HEK293 (cell line): ENCODE results near the gene SYNGR1.
A peak's percentile ranks its signal among the peaks of the same experiment; 100 is the strongest.

ENCODE experiments used
- CTCF ChIA-PET: fragments of 350-600 bp; formaldehyde crosslinking; extraction: SDS; loops from one replicate; lab custom pipeline; 2021; ENCODE audit warnings: antibody characterized with exemption; lab: Yijun Ruan, JAX
- POLR2A ChIA-PET: fragments of 300-600 bp; formaldehyde crosslinking; extraction: SDS; loops from one replicate; lab custom pipeline; 2020; ENCODE audit warnings: antibody characterized with exemption, inconsistent platforms; lab: Yijun Ruan, JAX
- H3K27ac ChIP-seq: fragments of 200-500 bp; sonication (Bioruptor generic); 2 replicates; pipeline ENCODE4 v1.5.1; 2014; ENCODE audit warnings: low read depth, low read length, control low read depth, inconsistent platforms; ENCODE audit errors: extremely low read depth
- H3K36me3 ChIP-seq, 2 experiments: fragments of 200-500 bp in 1 of 2; sonication (Bioruptor generic) in 1 of 2; 1 replicate in 1 of 2; 2 replicates in 1 of 2; pipeline ENCODE4 v1.5.1; 2014 to 2017; ENCODE audit warnings: inconsistent platforms in 2 of 2, low read length in 2 of 2; ENCODE audit not compliant: control insufficient read depth in 2 of 2, insufficient read depth in 1 of 2
- H3K4me1 ChIP-seq: fragments of 200-500 bp; sonication (Bioruptor generic); 2 replicates; pipeline ENCODE4 v1.5.1; 2014; ENCODE audit warnings: mild to moderate bottlenecking, low read length, inconsistent platforms; ENCODE audit not compliant: control insufficient read depth, insufficient read depth
- H3K4me3 ChIP-seq: 2 replicates; pipeline ENCODE4 v1.5.1; 2011; ENCODE audit warnings: low read depth, mild to moderate bottlenecking, control low read depth, low read length, moderate library complexity
- H3K9me3 ChIP-seq: fragments of 200-500 bp; sonication (Bioruptor generic); 2 replicates; pipeline ENCODE4 v1.5.1; 2014; ENCODE audit warnings: low read depth, low read length, inconsistent platforms; ENCODE audit not compliant: control insufficient read depth, insufficient read depth
- BCL11B ChIP-seq: fragments of 450-650 bp; formaldehyde crosslinking; IDR thresholded peaks from 2 replicates; pipeline ENCODE4 v1.5.1; 2016; ENCODE audit warnings: low read depth, missing biosample characterization, missing genetic modification characterization
- CTCF ChIP-seq: fragments of 450-650 bp; formaldehyde crosslinking; IDR thresholded peaks from 2 replicates; pipeline ENCODE4 v1.5.1; 2016; ENCODE audit warnings: missing biosample characterization, missing genetic modification characterization
- GLIS2 ChIP-seq: fragments of 450-650 bp; formaldehyde crosslinking; IDR thresholded peaks from 2 replicates; pipeline ENCODE4 v1.5.1; 2016; ENCODE audit warnings: missing biosample characterization, missing genetic modification characterization
- KLF16 ChIP-seq: fragments of 450-650 bp; formaldehyde crosslinking; IDR thresholded peaks from 2 replicates; pipeline ENCODE4 v1.5.1; 2017; ENCODE audit warnings: missing biosample characterization, missing genetic modification characterization
- KLF7 ChIP-seq: fragments of 450-650 bp; formaldehyde crosslinking; IDR thresholded peaks from 2 replicates; pipeline ENCODE4 v1.5.1; 2016; ENCODE audit warnings: missing biosample characterization, missing genetic modification characterization, borderline replicate concordance
- KLF9 ChIP-seq: fragments of 450-650 bp; formaldehyde crosslinking; IDR thresholded peaks from 2 replicates; pipeline ENCODE4 v1.5.1; 2016; ENCODE audit warnings: missing biosample characterization, missing genetic modification characterization, low read depth
- PRDM1 ChIP-seq: fragments of 450-650 bp; formaldehyde crosslinking; IDR thresholded peaks from 2 replicates; pipeline ENCODE4; 2016; ENCODE audit warnings: missing biosample characterization, missing genetic modification characterization
- SETDB1 ChIP-seq: IDR thresholded peaks from one replicate; pipeline ENCODE4 v1.6.1; 2017; ENCODE audit warnings: mild to moderate bottlenecking, low read length, moderate library complexity, mixed read lengths; ENCODE audit not compliant: insufficient read length
- SP2 ChIP-seq: fragments of 450-650 bp; formaldehyde crosslinking; IDR thresholded peaks from 2 replicates; pipeline ENCODE4 v1.5.1; 2016; ENCODE audit warnings: missing biosample characterization, missing genetic modification characterization
- ZBTB6 ChIP-seq: fragments of 450-650 bp; formaldehyde crosslinking; IDR thresholded peaks from 2 replicates; pipeline ENCODE4 v1.5.1; 2017; ENCODE audit warnings: missing biosample characterization, missing genetic modification characterization
- ZNF146 ChIP-seq: fragments of 450-650 bp; formaldehyde crosslinking; IDR thresholded peaks from 2 replicates; pipeline ENCODE4 v1.5.1; 2016; ENCODE audit warnings: missing biosample characterization, missing genetic modification characterization
- ZNF155 ChIP-seq: fragments of 450-650 bp; formaldehyde crosslinking; IDR thresholded peaks from 2 replicates; pipeline ENCODE4 v1.5.1; 2016; ENCODE audit warnings: missing biosample characterization, missing genetic modification characterization
- ZNF174 ChIP-seq: fragments of 450-650 bp; formaldehyde crosslinking; IDR thresholded peaks from 2 replicates; pipeline ENCODE4 v1.5.0; 2017; ENCODE audit warnings: missing biosample characterization, mild to moderate bottlenecking, missing genetic modification characterization
- ZNF350 ChIP-seq: fragments of 450-650 bp; formaldehyde crosslinking; IDR thresholded peaks from 2 replicates; pipeline ENCODE4 v1.5.0; 2017; ENCODE audit warnings: missing biosample characterization, mild to moderate bottlenecking, missing genetic modification characterization
- ZNF423 ChIP-seq: fragments of 450-650 bp; formaldehyde crosslinking; IDR thresholded peaks from 2 replicates; pipeline ENCODE4 v1.5.1; 2016; ENCODE audit warnings: missing biosample characterization, missing genetic modification characterization
- ZNF48 ChIP-seq: fragments of 450-650 bp; formaldehyde crosslinking; IDR thresholded peaks from 2 replicates; pipeline ENCODE4 v1.5.1; 2016; ENCODE audit warnings: missing biosample characterization, missing genetic modification characterization
- ZNF558 ChIP-seq: fragments of 450-650 bp; formaldehyde crosslinking; IDR thresholded peaks from 2 replicates; pipeline ENCODE4 v1.5.1; 2016; ENCODE audit warnings: missing biosample characterization, missing genetic modification characterization
- ZNF610 ChIP-seq: fragments of 450-650 bp; formaldehyde crosslinking; IDR thresholded peaks from 2 replicates; pipeline ENCODE4 v1.5.1; 2016; ENCODE audit warnings: missing biosample characterization, missing genetic modification characterization, borderline replicate concordance
- ZNF621 ChIP-seq: fragments of 450-650 bp; formaldehyde crosslinking; IDR thresholded peaks from 2 replicates; pipeline ENCODE4 v1.5.1; 2017; ENCODE audit warnings: missing biosample characterization, missing genetic modification characterization
- ZNF623 ChIP-seq: fragments of 450-650 bp; formaldehyde crosslinking; IDR thresholded peaks from 2 replicates; pipeline ENCODE4 v1.5.1; 2016; ENCODE audit warnings: missing biosample characterization, missing genetic modification characterization
- ZSCAN30 ChIP-seq: fragments of 450-650 bp; IDR thresholded peaks from 2 replicates; pipeline ENCODE4 v1.5.1; 2018; ENCODE audit warnings: missing biosample characterization, mild to moderate bottlenecking, missing genetic modification characterization, moderate library complexity
- TF ChIP-seq, protein P1 (sequence below): fragments of 450-650 bp; formaldehyde crosslinking; IDR thresholded peaks from 2 replicates; pipeline ENCODE4 v1.5.1; 2016; ENCODE audit warnings: missing biosample characterization, missing genetic modification characterization
- TF ChIP-seq, protein P2 (sequence below): fragments of 450-650 bp; formaldehyde crosslinking; conservative IDR thresholded peaks from 2 replicates; pipeline ENCODE4 v1.5.1; 2016; ENCODE audit warnings: low read depth, missing biosample characterization, missing genetic modification characterization
- TF ChIP-seq, protein P3 (sequence below): fragments of 450-650 bp; formaldehyde crosslinking; conservative IDR thresholded peaks from 2 replicates; pipeline ENCODE4 v1.5.1; 2016; ENCODE audit warnings: low read depth, missing biosample characterization, missing genetic modification characterization

SYNGR1 gene

GRCh38 chr22:39309364-39309861 is 40.4 kb upstream of the SYNGR1 start (continued):
- no peak for TF ChIP-seq PRDM1 (tag by site-specific recombination)
- 0 out of 2 replicates have a peak, but pooled peaks have one; percentile 19 for TF ChIP-seq CTCF (tag by site-specific recombination)

DNA sequence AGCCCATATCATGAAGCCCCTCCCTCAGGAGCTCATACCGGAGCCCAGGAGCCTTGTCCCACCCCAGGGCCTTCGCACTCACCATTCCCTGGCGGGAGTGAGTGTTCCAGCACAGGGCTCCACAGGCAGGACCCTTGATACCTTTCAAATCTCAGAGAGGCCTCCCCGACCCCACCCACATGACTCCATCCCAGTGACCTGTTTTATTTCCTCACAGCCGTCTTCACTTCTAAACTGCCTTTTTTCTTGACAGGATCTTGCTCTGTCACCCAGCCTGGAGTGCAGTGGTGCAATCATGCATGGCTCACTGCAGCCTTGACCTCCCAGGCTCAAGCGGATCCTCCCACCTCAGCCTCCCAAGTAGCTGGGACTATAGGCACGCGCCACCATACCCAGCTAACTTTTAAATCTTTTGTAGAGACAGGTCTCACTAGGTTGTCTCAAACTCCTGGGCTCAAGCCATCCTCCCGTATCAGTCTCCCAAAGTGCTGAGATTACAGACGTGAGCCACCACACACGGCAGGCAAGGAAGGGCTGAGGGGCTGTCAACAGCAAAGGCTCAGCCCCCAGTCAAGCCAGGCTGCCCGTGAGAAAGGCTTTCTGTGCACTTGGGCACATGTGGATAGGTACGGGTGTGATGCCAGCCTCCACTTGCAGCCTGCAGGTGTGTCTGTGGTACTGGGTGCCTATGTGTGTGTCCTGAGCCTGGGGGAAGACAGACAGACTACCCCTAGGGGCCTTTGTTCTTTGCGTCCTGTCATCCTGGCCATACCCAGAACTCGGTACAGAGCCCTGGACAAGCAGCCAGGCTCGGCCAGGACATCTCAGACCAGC is 39.7 kb upstream of the SYNGR1 start:
- Histone ChIP-seq H3K36me3 (peaks cover 9 to 52% of the 10 kb centered on the region in 2 experiments), H3K4me3 (no peak overlapping the region), H3K9me3 (no peaks in the 10 kb centered on the region), H3K4me1 (no peaks in the 10 kb centered on the region), H3K27ac (no peak overlapping the region)
- ChIA-PET POLR2A (interaction anchor here (0.6 to 4.7 kb wide), 39 partner anchors 8 to 335 kb away, joined by 3 to 93 read pairs (median 5); partner anchors contain the start of genes ATF4, CBX7, PDGFB and RPL3), CTCF (interaction anchor here (0.5 to 2.9 kb wide), 32 partner anchors 7 to 1664 kb away, joined by 3 to 48 read pairs (median 5); partner anchors contain the start of genes PDGFB and RPL3)
- TF ChIP-seq ZNF623 (tag by site-specific recombination) (peak; percentile 65), ZNF621 (no peak), ZNF146 (tag by site-specific recombination) (no peak), ZNF610 (no peak), ZNF155 (no peak), ZNF423 (tag by site-specific recombination) (no peak), ZNF350 (tag by site-specific recombination) (no peak), ZNF558 (tag by site-specific recombination) (no peak), KLF7 (no peak), SETDB1 (no peak), KLF16 (tag by site-specific recombination) (no peak), ZBTB6 (tag by site-specific recombination) (peak; percentile 73; the same call in 1 of the 2 replicates), ZSCAN30 (tag by site-specific recombination) (no peak), BCL11B (tag by site-specific recombination) (no peak), ZNF48 (no peak), ZNF174 (no peak), GLIS2 (tag by site-specific recombination) (peak; percentile 57), SP2 (tag by site-specific recombination) (peak; percentile 28; the same call in 1 of the 2 replicates), KLF9 (tag by site-specific recombination) (no peak; the same call in 1 of the 2 replicates)
- TF ChIP-seq, protein P1, sequence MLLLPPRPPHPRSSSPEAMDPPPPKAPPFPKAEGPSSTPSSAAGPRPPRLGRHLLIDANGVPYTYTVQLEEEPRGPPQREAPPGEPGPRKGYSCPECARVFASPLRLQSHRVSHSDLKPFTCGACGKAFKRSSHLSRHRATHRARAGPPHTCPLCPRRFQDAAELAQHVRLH, result no peak
- TF ChIP-seq, protein P2, sequence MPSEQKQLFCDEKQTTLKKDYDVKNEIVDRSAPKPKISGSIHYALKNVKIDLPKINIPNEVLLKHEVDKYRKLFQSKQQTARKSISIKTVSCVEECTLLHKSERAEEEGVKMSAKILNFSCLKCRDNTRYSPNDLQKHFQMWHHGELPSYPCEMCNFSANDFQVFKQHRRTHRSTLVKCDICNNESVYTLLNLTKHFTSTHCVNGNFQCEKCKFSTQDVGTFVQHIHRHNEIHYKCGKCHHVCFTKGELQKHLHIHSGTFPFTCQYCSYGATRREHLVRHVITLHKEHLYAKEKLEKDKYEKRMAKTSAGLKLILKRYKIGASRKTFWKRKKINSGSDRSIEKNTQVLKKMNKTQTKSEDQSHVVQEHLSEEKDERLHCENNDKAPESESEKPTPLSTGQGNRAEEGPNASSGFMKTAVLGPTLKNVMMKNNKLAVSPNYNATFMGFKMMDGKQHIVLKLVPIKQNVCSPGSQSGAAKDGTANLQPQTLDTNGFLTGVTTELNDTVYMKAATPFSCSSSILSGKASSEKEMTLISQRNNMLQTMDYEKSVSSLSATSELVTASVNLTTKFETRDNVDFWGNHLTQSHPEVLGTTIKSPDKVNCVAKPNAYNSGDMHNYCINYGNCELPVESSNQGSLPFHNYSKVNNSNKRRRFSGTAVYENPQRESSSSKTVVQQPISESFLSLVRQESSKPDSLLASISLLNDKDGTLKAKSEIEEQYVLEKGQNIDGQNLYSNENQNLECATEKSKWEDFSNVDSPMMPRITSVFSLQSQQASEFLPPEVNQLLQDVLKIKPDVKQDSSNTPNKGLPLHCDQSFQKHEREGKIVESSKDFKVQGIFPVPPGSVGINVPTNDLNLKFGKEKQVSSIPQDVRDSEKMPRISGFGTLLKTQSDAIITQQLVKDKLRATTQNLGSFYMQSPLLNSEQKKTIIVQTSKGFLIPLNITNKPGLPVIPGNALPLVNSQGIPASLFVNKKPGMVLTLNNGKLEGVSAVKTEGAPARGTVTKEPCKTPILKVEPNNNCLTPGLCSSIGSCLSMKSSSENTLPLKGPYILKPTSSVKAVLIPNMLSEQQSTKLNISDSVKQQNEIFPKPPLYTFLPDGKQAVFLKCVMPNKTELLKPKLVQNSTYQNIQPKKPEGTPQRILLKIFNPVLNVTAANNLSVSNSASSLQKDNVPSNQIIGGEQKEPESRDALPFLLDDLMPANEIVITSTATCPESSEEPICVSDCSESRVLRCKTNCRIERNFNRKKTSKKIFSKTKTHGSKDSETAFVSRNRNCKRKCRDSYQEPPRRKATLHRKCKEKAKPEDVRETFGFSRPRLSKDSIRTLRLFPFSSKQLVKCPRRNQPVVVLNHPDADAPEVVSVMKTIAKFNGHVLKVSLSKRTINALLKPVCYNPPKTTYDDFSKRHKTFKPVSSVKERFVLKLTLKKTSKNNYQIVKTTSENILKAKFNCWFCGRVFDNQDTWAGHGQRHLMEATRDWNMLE (tag by site-specific recombination), result no peak
- TF ChIP-seq, protein P3, sequence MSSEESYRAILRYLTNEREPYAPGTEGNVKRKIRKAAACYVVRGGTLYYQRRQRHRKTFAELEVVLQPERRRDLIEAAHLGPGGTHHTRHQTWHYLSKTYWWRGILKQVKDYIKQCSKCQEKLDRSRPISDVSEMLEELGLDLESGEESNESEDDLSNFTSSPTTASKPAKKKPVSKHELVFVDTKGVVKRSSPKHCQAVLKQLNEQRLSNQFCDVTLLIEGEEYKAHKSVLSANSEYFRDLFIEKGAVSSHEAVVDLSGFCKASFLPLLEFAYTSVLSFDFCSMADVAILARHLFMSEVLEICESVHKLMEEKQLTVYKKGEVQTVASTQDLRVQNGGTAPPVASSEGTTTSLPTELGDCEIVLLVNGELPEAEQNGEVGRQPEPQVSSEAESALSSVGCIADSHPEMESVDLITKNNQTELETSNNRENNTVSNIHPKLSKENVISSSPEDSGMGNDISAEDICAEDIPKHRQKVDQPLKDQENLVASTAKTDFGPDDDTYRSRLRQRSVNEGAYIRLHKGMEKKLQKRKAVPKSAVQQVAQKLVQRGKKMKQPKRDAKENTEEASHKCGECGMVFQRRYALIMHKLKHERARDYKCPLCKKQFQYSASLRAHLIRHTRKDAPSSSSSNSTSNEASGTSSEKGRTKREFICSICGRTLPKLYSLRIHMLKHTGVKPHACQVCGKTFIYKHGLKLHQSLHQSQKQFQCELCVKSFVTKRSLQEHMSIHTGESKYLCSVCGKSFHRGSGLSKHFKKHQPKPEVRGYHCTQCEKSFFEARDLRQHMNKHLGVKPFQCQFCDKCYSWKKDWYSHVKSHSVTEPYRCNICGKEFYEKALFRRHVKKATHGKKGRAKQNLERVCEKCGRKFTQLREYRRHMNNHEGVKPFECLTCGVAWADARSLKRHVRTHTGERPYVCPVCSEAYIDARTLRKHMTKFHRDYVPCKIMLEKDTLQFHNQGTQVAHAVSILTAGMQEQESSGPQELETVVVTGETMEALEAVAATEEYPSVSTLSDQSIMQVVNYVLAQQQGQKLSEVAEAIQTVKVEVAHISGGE (tag by site-specific recombination), result no peak
